H1 (cell line): ENCODE results near the gene NAV2.

ENCODE experiments used
- EZH2 ChIP-seq: fragments of 200-600 bp; sonication (generic); IDR thresholded peaks from 2 replicates; pipeline ENCODE4 v1.7.1; 2012; ENCODE audit warnings: low read depth, mild to moderate bottlenecking, moderate library complexity, low read length, inconsistent platforms; ENCODE audit not compliant: severe bottlenecking
- HDAC2 ChIP-seq, 2 experiments: fragments of 300-600 bp in 1 of 2; sonication (generic) in 1 of 2; IDR thresholded peaks; 2 replicates each; pipeline ENCODE4 v1.6.1; 2011 to 2012; ENCODE audit warnings: low read depth in 2 of 2, low read length in 2 of 2, mild to moderate bottlenecking in 2 of 2, moderate library complexity in 2 of 2, borderline replicate concordance in 1 of 2, inconsistent platforms in 1 of 2
- POLR2AphosphoS5 ChIP-seq: IDR thresholded peaks from 2 replicates; pipeline ENCODE4 v1.6.1; 2011; ENCODE audit warnings: low read depth, low read length

DNA sequence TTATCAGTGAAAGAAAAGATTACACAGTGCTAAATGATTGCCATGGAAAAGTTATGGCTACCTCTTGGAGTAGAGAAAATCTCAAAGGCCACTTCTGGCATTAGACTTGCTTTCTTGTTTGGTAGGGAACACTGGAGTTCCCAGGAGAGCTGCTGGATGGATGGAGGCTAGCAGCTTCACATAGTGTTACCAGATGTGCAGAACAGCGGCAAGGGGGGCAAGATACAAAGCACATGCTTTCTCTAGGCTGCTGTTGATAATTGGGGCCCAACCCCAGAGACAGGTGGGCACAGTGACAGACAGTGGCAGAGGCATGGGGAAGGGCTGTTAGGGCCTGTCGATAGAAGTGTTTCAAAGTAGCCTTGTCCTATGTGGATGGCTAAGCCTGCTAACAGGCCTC is 352.8 kb downstream of the NAV2 start:
- TF ChIP-seq HDAC2 (IDR thresholded peaks at IDR 0.05; ENCODE audit: borderline replicate concordance in 1 of 2, low read depth in 2 of 2, low read length in 2 of 2), result no peak
- TF ChIP-seq EZH2, result no peak
- TF ChIP-seq POLR2AphosphoS5, result no peak
